ENCODE measurements around the gene FAM216A. TPM values are rescaled to one million over a fixed set of nuclear protein-coding genes. Genes with fewer than 3 reads are reported as not detected.
A peak's percentile ranks its signal among the peaks of the same experiment; 100 is the strongest.

FAM216A gene
- polyA plus RNA-seq, 1 donor (not counting 4 experiments of a cell fraction or from before 2014, with no cell fraction given) = 15.3 TPM

DNA sequence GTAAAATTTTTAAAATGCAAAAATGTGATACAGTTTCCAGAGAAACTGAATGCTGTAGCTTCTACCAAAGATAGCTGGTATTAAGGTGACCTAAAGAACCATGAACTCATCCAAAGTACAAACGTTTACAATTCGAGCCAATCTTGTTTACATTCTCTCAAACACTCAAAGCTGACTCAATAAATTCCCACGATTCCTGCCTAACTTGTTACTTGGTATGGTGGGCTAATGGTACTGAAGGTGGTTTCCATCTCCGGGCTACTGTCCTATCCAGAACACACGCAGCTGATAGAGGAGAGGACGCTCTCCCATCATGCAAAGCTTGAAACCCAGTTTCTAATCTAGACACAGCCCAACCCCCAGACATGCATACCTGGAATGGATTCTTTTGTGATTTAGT is 65.0 kb downstream of the FAM216A start:
- Histone ChIP-seq H3K4me1 (ENCODE audit: control insufficient read depth, extremely low read depth, insufficient read depth, low read length) (peaks cover 38% of the 10 kb centered on the region), H3K4me2 (ENCODE audit: control insufficient read depth, extremely low read depth, insufficient read depth, low read depth, low read length) (no peak overlapping the region), H2AFZ (ENCODE audit: control insufficient read depth, low read length) (no peak overlapping the region), H3K9ac (ENCODE audit: control insufficient read depth, extremely low read depth, insufficient read depth, low read length) (no peak overlapping the region), H3K4me3 (ENCODE audit: control insufficient read depth in 2 of 3, extremely low read depth in 1 of 3, insufficient read depth in 2 of 3, low read depth in 1 of 3, low read length in 3 of 3) (no peak overlapping the region), H3K36me3 (ENCODE audit: control insufficient read depth in 2 of 2, extremely low read depth in 1 of 2, insufficient read depth in 2 of 2, low read length in 2 of 2) (peaks cover 16 to 34% of the 10 kb centered on the region in 2 experiments), H3K27me3 (ENCODE audit: control insufficient read depth, extremely low read depth, insufficient read depth, low read length) (no peaks in the 10 kb centered on the region), H3K27ac (ENCODE audit: control insufficient read depth, insufficient read depth, low read length) (no peak overlapping the region), H4K20me1 (ENCODE audit: control insufficient read depth, extremely low read depth, insufficient read depth, low read length) (peaks cover 2% of the 10 kb centered on the region), H3K79me2 (ENCODE audit: control insufficient read depth, insufficient read depth, low read length) (peaks cover 21% of the 10 kb centered on the region), H3K9me3 (ENCODE audit: control insufficient read depth, low read depth, low read length) (no peaks in the 10 kb centered on the region), H3K9me1 (ENCODE audit: control insufficient read depth, extremely low read depth, insufficient read depth, low read length) (no peaks in the 10 kb centered on the region)
- DNase-seq (ENCODE audit: low read depth, low spot score) = no peak
- TF ChIP-seq EZH2 (IDR thresholded peaks at IDR 0.05; ENCODE audit: low read length) = no peak
- TF ChIP-seq, protein P1, sequence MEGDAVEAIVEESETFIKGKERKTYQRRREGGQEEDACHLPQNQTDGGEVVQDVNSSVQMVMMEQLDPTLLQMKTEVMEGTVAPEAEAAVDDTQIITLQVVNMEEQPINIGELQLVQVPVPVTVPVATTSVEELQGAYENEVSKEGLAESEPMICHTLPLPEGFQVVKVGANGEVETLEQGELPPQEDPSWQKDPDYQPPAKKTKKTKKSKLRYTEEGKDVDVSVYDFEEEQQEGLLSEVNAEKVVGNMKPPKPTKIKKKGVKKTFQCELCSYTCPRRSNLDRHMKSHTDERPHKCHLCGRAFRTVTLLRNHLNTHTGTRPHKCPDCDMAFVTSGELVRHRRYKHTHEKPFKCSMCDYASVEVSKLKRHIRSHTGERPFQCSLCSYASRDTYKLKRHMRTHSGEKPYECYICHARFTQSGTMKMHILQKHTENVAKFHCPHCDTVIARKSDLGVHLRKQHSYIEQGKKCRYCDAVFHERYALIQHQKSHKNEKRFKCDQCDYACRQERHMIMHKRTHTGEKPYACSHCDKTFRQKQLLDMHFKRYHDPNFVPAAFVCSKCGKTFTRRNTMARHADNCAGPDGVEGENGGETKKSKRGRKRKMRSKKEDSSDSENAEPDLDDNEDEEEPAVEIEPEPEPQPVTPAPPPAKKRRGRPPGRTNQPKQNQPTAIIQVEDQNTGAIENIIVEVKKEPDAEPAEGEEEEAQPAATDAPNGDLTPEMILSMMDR (optimal IDR thresholded peaks at IDR 0.05 in 1 of 3, IDR thresholded peaks at IDR 0.05 in 1 of 3, conservative IDR thresholded peaks at IDR 0.05 in 1 of 3; ENCODE audit: extremely low read depth in 1 of 3, insufficient read depth in 2 of 3, low read length in 3 of 3) = no peak
- dilution Hi-C loops (cut with MboI; ENCODE audit: extremely low pct_ligation_motif_present, low sequenced_read_pairs) = no loop called here
- peak; percentile 52 for FAIRE-seq

DNA sequence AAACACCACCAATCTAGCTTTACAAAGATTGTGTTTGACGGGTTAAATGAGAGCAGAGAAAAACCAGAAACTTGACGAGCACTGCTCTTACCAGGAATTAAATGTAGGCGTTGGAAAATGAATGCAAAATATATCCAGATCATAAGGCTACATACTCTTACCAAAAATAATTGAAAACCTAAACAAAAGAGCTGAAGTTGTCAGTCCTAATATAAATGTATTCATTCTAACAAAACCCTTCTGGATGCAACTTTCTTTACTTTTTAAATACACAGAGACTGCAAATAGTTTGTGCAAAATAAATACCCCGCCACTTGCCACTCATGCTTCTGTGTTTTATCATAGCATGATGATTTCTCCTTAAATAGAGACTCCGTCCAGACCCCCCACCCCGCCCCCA is 66.2 kb downstream of the FAM216A start:
- Histone ChIP-seq H3K27ac (ENCODE audit: control insufficient read depth, insufficient read depth, low read length) (no peak overlapping the region), H2AFZ (ENCODE audit: control insufficient read depth, low read length) (no peak overlapping the region), H3K79me2 (ENCODE audit: control insufficient read depth, insufficient read depth, low read length) (peaks cover 30% of the 10 kb centered on the region), H3K36me3 (ENCODE audit: control insufficient read depth in 2 of 2, extremely low read depth in 1 of 2, insufficient read depth in 2 of 2, low read length in 2 of 2) (peaks cover 17 to 45% of the 10 kb centered on the region in 2 experiments), H3K4me1 (ENCODE audit: control insufficient read depth, extremely low read depth, insufficient read depth, low read length) (peaks cover 50% of the 10 kb centered on the region), H3K9me1 (ENCODE audit: control insufficient read depth, extremely low read depth, insufficient read depth, low read length) (no peaks in the 10 kb centered on the region), H3K27me3 (ENCODE audit: control insufficient read depth, extremely low read depth, insufficient read depth, low read length) (no peaks in the 10 kb centered on the region), H3K4me2 (ENCODE audit: control insufficient read depth, extremely low read depth, insufficient read depth, low read depth, low read length) (no peak overlapping the region), H3K9me3 (ENCODE audit: control insufficient read depth, low read depth, low read length) (no peaks in the 10 kb centered on the region), H3K9ac (ENCODE audit: control insufficient read depth, extremely low read depth, insufficient read depth, low read length) (no peak overlapping the region), H4K20me1 (ENCODE audit: control insufficient read depth, extremely low read depth, insufficient read depth, low read length) (peaks cover 2% of the 10 kb centered on the region), H3K4me3 (ENCODE audit: control insufficient read depth in 2 of 3, extremely low read depth in 1 of 3, insufficient read depth in 2 of 3, low read depth in 1 of 3, low read length in 3 of 3) (no peak overlapping the region)
- FAIRE-seq = no peak
- dilution Hi-C loops (cut with MboI; ENCODE audit: extremely low pct_ligation_motif_present, low sequenced_read_pairs) = no loop called here
- TF ChIP-seq EZH2 (IDR thresholded peaks at IDR 0.05; ENCODE audit: low read length) = no peak
- TF ChIP-seq, protein P1 (optimal IDR thresholded peaks at IDR 0.05 in 1 of 3, IDR thresholded peaks at IDR 0.05 in 1 of 3, conservative IDR thresholded peaks at IDR 0.05 in 1 of 3; ENCODE audit: extremely low read depth in 1 of 3, insufficient read depth in 2 of 3, low read length in 3 of 3) = no peak
- no peak for DNase-seq (ENCODE audit: low read depth, low spot score)

Measured in keratinocyte (primary cell).